Activated CD8-positive, alpha-beta T cell treated with anti-CD3 and anti-CD28 coated beads, Interleukin-2, amount 10 ng/mL, durations not matched to agents 7 days and 5 days (primary cell): Measurements from ENCODE around the gene OPN3. TPM values are rescaled to one million over a fixed set of nuclear protein-coding genes. Genes with fewer than 3 reads are reported as not detected.

Experiments
- ATAC-seq: fragments of 150-1000 bp; cut with Tn5 transposase; one replicate; pipeline ENCODE4 v1.10.0; 2021; ENCODE audit warnings: moderate library complexity
- CTCF ChIA-PET: fragments of 350-600 bp; sonication (Branson Sonifier 250); formaldehyde crosslinking; loops from one replicate; lab custom pipeline; 2021; ENCODE audit warnings: antibody characterized with exemption; lab: Charles Lee
- POLR2A ChIA-PET: fragments of 350-600 bp; sonication (Branson Sonifier 250); formaldehyde crosslinking; loops from one replicate; lab custom pipeline; 2021; ENCODE audit warnings: antibody characterized with exemption; lab: Charles Lee
- DNase-seq: peaks from one replicate; pipeline ENCODE4 v3.0.0-alpha.2; 2020
- H3K27ac Mint-ChIP-seq: one replicate; pipeline ENCODE4 v1.8.0; 2021; ENCODE audit warnings: mild to moderate bottlenecking, mixed read lengths
- H3K27me3 Mint-ChIP-seq: one replicate; pipeline ENCODE4 v1.8.0; 2021; ENCODE audit warnings: low read depth, mixed read lengths
- H3K36me3 Mint-ChIP-seq: one replicate; pipeline ENCODE4 v1.8.0; 2021; ENCODE audit warnings: low read depth, mixed read lengths
- H3K4me1 Mint-ChIP-seq: one replicate; pipeline ENCODE4 v1.8.0; 2021; ENCODE audit warnings: low read depth, mixed read lengths
- H3K4me3 Mint-ChIP-seq: one replicate; pipeline ENCODE4 v1.8.0; 2021; ENCODE audit warnings: mild to moderate bottlenecking, mixed read lengths
- H3K9me3 Mint-ChIP-seq: one replicate; pipeline ENCODE4 v1.8.0; 2022; ENCODE audit warnings: mixed read lengths; ENCODE audit not compliant: insufficient read depth
- total RNA-seq, 2 experiments: library from RNA; stranded (reverse); gene quantifications; one replicate each; pipeline ENCODE4 v1.2.3, GENCODE V29; 2021

Gene OPN3
- total RNA-seq, 2 experiments from 2014 or later = 15.2 to 15.9 TPM

DNA sequence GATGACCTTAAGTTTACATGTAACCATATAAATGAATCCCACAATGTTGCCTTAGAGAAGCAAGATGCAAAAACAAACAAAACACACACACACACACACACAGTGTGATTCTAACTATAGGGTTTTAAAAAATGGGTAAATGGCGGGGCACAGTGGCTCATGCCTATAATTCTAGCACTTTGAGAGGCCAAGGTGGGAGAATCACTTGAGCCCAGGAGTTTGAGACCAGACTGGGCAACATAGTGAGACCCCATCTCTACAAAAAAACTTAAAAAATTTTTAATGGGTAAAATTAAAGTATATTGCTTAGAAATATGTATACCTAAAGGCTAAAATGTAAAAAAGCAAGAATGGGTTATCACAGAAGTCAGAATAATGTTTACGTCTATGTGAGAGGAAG, 92.2 kb downstream of the OPN3 start:
- ChIA-PET POLR2A (no interaction called here), CTCF (no interaction called here)
- no peak overlapping the region for H3K4me3 Mint-ChIP-seq
- peaks cover 17% of the 10 kb centered on the region for H3K4me1 Mint-ChIP-seq
- no peak overlapping the region for H3K27ac Mint-ChIP-seq
- no peaks in the 10 kb centered on the region for H3K36me3 Mint-ChIP-seq
- H3K27me3 Mint-ChIP-seq = no peaks in the 10 kb centered on the region
- H3K9me3 Mint-ChIP-seq = no peaks in the 10 kb centered on the region
- DNase-seq (no peak), ATAC-seq (no peak)

Other genes starting within 250 kb of the OPN3 start
- gene FH, start 120.6 kb downstream of the OPN3 start, total RNA-seq = 10 to 100 TPM; 75.9 to 78.3 TPM
- gene KMO, start 108.0 kb downstream of the OPN3 start, total RNA-seq = not detected
- gene CHML, start within 50 bp of the OPN3 start, total RNA-seq = 10 to 100 TPM; 18.2 to 18.7 TPM
- under 1 TPM; 0.21 to 0.31 TPM for gene WDR64, start 11.9 kb upstream of the OPN3 start, total RNA-seq
- gene EXO1, start 207.8 kb upstream of the OPN3 start, total RNA-seq = 10 to 100 TPM; 48.2 to 50.0 TPM